Measurements from ENCODE around the gene ENDOV.

DNA sequence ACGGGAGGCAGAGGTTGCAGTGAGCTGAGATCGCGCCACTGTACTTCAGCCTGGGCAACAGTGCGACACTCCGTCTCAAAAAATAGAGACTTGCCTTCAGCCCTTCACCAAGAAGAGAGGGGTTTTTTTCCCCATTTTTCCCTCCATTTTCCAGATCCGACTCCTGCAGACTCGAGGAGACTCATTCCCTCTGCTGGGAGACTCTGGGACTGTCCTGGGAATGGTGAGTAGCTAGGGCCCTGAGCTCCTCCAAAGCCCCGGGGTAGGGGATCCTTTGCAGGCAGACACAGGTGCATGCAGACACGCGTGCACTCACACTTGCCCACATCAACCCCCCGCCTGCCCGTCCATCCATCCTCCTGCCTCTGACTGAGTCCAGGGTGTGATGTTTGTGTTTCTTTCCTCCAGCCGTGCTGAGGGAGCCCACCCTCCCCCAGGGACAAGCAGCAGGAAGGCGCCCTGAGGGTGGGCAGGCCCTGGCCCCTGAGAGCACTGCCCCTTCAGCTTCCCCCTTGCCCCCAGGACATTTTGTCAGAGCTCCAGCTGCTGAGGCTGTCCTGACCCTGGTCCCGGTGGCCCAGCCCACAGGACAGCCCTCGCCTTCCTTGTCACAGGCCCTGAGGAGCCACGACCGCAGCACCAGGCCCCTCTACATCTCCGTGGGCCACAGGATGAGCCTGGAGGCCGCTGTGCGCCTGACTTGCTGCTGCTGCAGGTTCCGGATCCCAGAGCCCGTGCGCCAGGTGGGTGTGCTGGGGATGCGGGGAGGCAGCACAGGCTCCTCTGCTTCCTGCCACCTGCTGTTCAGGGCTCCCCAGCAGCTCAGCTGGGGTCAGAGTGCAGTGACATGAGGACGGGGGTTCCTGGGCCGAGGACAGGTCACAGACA, 10.2 kb downstream of the ENDOV start:
- TF ChIP-seq, protein P1, sequence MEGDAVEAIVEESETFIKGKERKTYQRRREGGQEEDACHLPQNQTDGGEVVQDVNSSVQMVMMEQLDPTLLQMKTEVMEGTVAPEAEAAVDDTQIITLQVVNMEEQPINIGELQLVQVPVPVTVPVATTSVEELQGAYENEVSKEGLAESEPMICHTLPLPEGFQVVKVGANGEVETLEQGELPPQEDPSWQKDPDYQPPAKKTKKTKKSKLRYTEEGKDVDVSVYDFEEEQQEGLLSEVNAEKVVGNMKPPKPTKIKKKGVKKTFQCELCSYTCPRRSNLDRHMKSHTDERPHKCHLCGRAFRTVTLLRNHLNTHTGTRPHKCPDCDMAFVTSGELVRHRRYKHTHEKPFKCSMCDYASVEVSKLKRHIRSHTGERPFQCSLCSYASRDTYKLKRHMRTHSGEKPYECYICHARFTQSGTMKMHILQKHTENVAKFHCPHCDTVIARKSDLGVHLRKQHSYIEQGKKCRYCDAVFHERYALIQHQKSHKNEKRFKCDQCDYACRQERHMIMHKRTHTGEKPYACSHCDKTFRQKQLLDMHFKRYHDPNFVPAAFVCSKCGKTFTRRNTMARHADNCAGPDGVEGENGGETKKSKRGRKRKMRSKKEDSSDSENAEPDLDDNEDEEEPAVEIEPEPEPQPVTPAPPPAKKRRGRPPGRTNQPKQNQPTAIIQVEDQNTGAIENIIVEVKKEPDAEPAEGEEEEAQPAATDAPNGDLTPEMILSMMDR (IDR thresholded peaks at IDR 0.05), result no peak
- TF ChIP-seq POLR2A (IDR thresholded peaks at IDR 0.05), result no peak
